Cardiac muscle cell (in vitro differentiated cells and primary cell): ENCODE results near the gene APP. TPM values are rescaled to one million over a fixed set of nuclear protein-coding genes. Genes with fewer than 3 reads are reported as not detected.

ENCODE experiments used
- DNase-seq, 2 donors: peaks; one replicate each; pipeline versions ENCODE4 v3.0.0 to v3.0.0-alpha.2; 2010 to 2017; ENCODE audit warnings: low read depth in 1 of 2, low spot score in 1 of 2
- H3K27ac ChIP-seq: fragments of 200-600 bp; sonication (generic); 2 replicates; pipeline ENCODE4 v1.5.1; 2016
- H3K27me3 ChIP-seq: fragments of 200-600 bp; sonication (generic); 2 replicates; pipeline ENCODE4 v1.6.0; 2016; ENCODE audit warnings: control low read depth
- H3K36me3 ChIP-seq: fragments of 200-600 bp; sonication (generic); 2 replicates; pipeline ENCODE4 v1.5.1; 2016; ENCODE audit warnings: control low read depth
- H3K4me1 ChIP-seq: fragments of 200-600 bp; sonication (generic); 2 replicates; pipeline ENCODE4 v1.8.1; 2017; ENCODE audit warnings: low read depth, mild to moderate bottlenecking, mixed run types
- H3K4me3 ChIP-seq: fragments of 200-600 bp; sonication (generic); 2 replicates; pipeline ENCODE4 v1.5.1; 2016; ENCODE audit warnings: mild to moderate bottlenecking
- H3K9me3 ChIP-seq: fragments of 200-600 bp; sonication (generic); 2 replicates; pipeline ENCODE4 v1.5.1; 2017; ENCODE audit warnings: low read depth, mild to moderate bottlenecking, control low read depth
- CTCF ChIP-seq: IDR thresholded peaks from 2 replicates; pipeline ENCODE4 v1.5.1; 2012; ENCODE audit warnings: low read depth, mild to moderate bottlenecking, low read length
- polyA plus RNA-seq: library from polyadenylated mRNA; unstranded; fragments of >200 nt; fragmentation: Nextera tagmentation; extraction: Ambion mirVana; gene quantifications from 2 replicates; pipeline ENCODE4 v1.2.1, GENCODE V29; 2016
- total RNA-seq: library from RNA; depleted of rRNA; stranded (reverse); fragments of >200 nt; gene quantifications from 2 replicates; pipeline ENCODE4 v1.2.3, GENCODE V29; 2016

Gene APP
- total and polyA plus RNA-seq, 2 experiments from 2014 or later: 31.8 to 359 TPM

DNA sequence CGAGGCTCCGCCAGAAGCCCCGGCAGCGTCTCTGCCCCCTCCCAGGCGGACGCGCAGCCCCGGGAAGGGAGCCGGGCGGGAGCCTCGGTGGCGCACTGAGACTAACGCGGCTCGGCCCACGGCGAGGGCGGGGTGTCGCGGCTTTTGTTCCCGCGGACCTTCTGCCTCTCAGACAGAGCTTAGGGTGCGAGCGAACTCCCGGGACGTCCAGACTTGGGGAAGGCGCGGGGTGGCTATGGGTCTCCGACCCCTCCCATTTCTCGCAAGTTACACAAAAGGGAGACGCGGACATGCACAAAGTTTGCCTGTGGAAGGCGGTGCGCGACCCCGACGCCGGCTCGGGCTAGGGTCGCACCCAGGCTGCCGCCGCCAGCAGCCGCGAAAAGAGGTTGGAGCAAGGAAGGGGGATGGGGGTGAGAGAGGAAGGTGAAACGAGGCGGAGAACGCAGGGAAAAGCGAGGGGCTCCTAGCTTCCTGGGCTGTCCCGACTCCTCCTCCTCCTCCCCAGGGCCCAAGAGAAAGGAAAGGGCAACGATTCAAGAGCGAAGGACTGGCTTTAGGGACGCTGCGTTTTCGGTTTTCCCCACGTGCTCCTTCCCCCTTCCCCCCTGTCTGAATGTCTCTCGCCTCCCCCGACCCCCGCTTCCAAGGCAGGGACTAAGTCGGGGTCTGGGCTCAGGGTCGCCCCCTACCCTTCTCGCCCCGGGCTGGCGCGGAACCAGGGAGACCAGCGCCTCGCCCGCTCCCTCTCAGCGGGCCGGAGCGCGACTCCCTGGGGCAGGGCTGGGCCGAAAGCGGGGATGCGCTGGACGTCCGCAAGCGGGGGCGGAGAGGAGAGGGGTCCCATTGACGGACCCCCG is 729 bp downstream of the APP start:
- H3K4me1 ChIP-seq: peaks cover 26% of the 10 kb centered on the region

DNA sequence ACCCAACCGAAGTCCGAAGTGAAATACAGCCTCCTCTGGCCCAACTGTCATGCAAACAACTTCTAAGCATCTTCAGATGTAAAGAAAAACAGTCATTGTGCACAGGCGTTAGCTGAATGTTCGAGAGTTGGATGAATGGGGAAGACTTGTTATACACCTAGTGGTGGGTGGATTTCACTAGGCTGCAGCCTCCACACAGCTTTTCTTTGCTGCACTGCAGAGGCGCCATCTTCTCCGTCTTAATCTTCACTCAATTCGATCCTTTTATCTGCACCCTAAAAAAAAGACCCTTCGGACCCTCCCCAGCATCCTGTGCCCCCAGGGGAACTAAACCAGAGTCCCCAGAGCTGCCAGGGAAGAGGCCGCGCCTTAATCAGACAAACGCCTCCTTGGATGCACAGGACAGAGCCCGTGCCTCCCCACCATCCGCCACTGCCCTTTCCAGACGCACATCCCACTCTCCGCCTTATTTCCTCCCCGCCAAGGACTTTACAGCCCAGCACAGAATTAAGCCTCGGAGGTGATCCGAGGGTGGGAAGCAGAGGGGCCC is 1.4 kb downstream of the APP start:
- Histone ChIP-seq H3K9me3 (no peaks in the 10 kb centered on the region), H3K4me3 (peak overlapping the region; percentile 67), H3K27me3 (no peaks in the 10 kb centered on the region), H3K27ac (peak overlapping the region; percentile 66), H3K36me3 (no peaks in the 10 kb centered on the region), H3K4me1 (peaks cover 26% of the 10 kb centered on the region)
- peak; percentile 50 for TF ChIP-seq CTCF
- DNase-seq: peak; percentile 69 to 79

More for the DNA sequence above, 729 bp downstream of the APP start:
- Histone ChIP-seq H3K4me3 (peak overlapping the region; percentile 67), H3K27ac (peak overlapping the region; percentile 66), H3K36me3 (no peaks in the 10 kb centered on the region), H3K9me3 (no peaks in the 10 kb centered on the region), H3K27me3 (no peaks in the 10 kb centered on the region)
- DNase-seq: peak; percentile 70 to 78
- TF ChIP-seq CTCF: no peak

DNA sequence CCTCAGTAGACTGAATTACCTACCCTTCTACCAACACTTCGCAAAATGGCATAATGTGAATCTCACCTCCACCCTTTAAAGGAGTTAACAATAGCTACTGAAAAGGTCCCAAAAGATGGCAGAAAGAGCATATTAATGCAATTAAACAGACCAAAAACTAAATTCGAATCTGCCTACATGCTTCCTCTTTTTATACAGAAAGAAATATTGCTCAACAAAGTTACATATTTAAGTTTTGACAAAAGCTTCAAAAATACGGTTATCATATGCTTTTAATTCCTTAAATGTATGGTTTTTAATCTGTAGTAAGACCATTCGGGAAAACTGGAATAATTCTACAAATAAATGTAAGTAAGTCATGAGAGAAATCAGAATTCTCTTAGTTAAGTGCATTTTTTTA is 2.2 kb downstream of the APP start:
- H3K27ac ChIP-seq: peak overlapping the region; percentile 66
- H3K9me3 ChIP-seq: no peaks in the 10 kb centered on the region
- TF ChIP-seq CTCF: no peak
- DNase-seq: no peak
- H3K4me3 ChIP-seq: peak overlapping the region; percentile 67
- no peaks in the 10 kb centered on the region for H3K36me3 ChIP-seq
- peaks cover 26% of the 10 kb centered on the region for H3K4me1 ChIP-seq
- H3K27me3 ChIP-seq: no peaks in the 10 kb centered on the region

GRCh38 chr21:26167593-26167992 is 3.0 kb downstream of the APP start:
- no peaks in the 10 kb centered on the region for H3K9me3 ChIP-seq
- no peak overlapping the region for H3K27ac ChIP-seq
- TF ChIP-seq CTCF: no peak
- DNase-seq: no peak
- no peaks in the 10 kb centered on the region for H3K36me3 ChIP-seq
- no peaks in the 10 kb centered on the region for H3K27me3 ChIP-seq
- H3K4me1 ChIP-seq: peaks cover 26% of the 10 kb centered on the region
- H3K4me3 ChIP-seq: peak overlapping the region; percentile 2

DNA sequence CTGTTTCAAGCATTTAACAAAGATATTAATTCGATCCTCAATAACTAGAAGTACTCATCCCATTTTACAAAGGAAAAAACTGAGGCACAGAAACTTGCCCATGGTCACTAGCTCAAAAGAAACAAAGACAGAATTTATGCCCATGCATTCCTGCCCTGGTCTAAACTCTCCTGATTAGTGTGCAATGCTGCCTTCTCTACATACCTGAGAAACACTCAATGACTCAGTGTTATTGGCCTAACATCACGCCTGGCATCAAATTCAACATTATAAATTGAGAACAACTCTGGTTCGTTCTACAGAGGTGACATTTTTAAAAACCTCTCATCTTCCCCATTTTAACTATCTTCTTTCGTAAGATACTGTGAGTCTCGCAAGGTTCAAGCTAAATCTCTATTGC is 5.2 kb downstream of the APP start:
- Histone ChIP-seq H3K4me3 (no peak overlapping the region), H3K27me3 (no peaks in the 10 kb centered on the region), H3K4me1 (peaks cover 26% of the 10 kb centered on the region), H3K9me3 (no peaks in the 10 kb centered on the region), H3K36me3 (no peaks in the 10 kb centered on the region), H3K27ac (no peak overlapping the region)
- no peak for TF ChIP-seq CTCF
- no peak for DNase-seq
